HepG2 (cell line): ENCODE results near the gene PRR19. TPM values are rescaled to one million over a fixed set of nuclear protein-coding genes. Genes with fewer than 3 reads are reported as not detected.

Experiments
- ATAC-seq: fragments of 200-7000 bp; cut with Tn5 transposase; 3 replicates; pipeline ENCODE4 v1.9.1; 2020; ENCODE audit warnings: mild to moderate bottlenecking, moderate library complexity
- BruUV-seq: library from RNA; stranded (reverse); fragments of 400-500 nt; replicated peaks from 2 replicates; lab custom pipeline; 2021; lab: Mats Ljungman, UMichigan
- CTCF ChIA-PET: fragments of 300-600 bp; formaldehyde crosslinking; extraction: SDS; loops from one replicate; lab custom pipeline; 2021; ENCODE audit warnings: low total read pairs, inconsistent platforms, low intra/inter-chr PET ratio; lab: Yijun Ruan, JAX
- POLR2A ChIA-PET: fragments of 350-600 bp; sonication (Branson Sonifier 250); formaldehyde crosslinking; loops from one replicate; lab custom pipeline; 2020; ENCODE audit warnings: antibody characterized with exemption, inconsistent platforms; lab: Yijun Ruan, JAX
- DNase-seq: peaks from one replicate; pipeline ENCODE4 v3.0.0-alpha.2; 2015; ENCODE audit warnings: low spot score
- FAIRE-seq: peaks from 3 replicates; lab custom pipeline; 2011; peaks lifted over from hg19 to GRCh38; lab: Jason Lieb, UNC
- H2AFZ ChIP-seq: one replicate; pipeline ENCODE4 v1.6.1; 2011; ENCODE audit warnings: low read length, inconsistent platforms
- H3K27ac ChIP-seq: fragments of 300-600 bp; 3 replicates; pipeline ENCODE4 v1.8.0; 2011; ENCODE audit warnings: mixed run types, mild to moderate bottlenecking, mixed read lengths, low read length, inconsistent platforms; ENCODE audit not compliant: insufficient read depth; ENCODE audit errors: extremely low read length
- H3K27me3 ChIP-seq, 2 experiments: fragments of 200-600 bp in 1 of 2; 2 replicates in 1 of 2; 3 replicates in 1 of 2; pipeline versions ENCODE4 v1.6.0 to v1.8.0; 2011; ENCODE audit warnings: low read length in 2 of 2, mild to moderate bottlenecking in 2 of 2, moderate library complexity in 2 of 2, inconsistent platforms in 1 of 2; ENCODE audit not compliant: insufficient read depth in 2 of 2, control insufficient read depth in 1 of 2
- H3K36me3 ChIP-seq, 2 experiments: fragments of 200-600 bp in 1 of 2; replicated peaks in 1 of 2; 2 replicates in 1 of 2; 3 replicates in 1 of 2; pipeline versions ENCODE4 v1.5.1 to v1.8.0; 2011; ENCODE audit warnings: low read length in 2 of 2, inconsistent platforms in 1 of 2; ENCODE audit not compliant: insufficient read depth in 2 of 2, control insufficient read depth in 1 of 2
- H3K4me1 ChIP-seq: 2 replicates; pipeline ENCODE4 v1.5.1; 2012; ENCODE audit warnings: low read length, inconsistent platforms; ENCODE audit not compliant: insufficient read depth
- H3K4me2 ChIP-seq: 2 replicates; pipeline ENCODE4 v1.6.0; 2011; ENCODE audit warnings: low read depth, low read length, inconsistent platforms
- H3K4me3 ChIP-seq, 3 experiments: fragments of 200-600 bp in 1 of 3; sonication (generic), shearing (Covaris generic) in 1 of 3; replicated peaks in 1 of 3; 2 replicates each; pipeline ENCODE4 v1.5.1; 2011 to 2016; ENCODE audit warnings: low read length in 3 of 3, inconsistent platforms in 2 of 3, low read depth in 2 of 3, mild to moderate bottlenecking in 2 of 3, control low read depth in 1 of 3, mixed read lengths in 1 of 3; ENCODE audit not compliant: insufficient read depth in 1 of 3
- H3K79me2 ChIP-seq: one replicate; pipeline ENCODE4 v1.6.1; 2011; ENCODE audit warnings: low read length, inconsistent platforms; ENCODE audit not compliant: insufficient read depth
- H3K9ac ChIP-seq: 2 replicates; pipeline ENCODE4 v1.6.0; 2011; ENCODE audit warnings: mild to moderate bottlenecking, low read depth, low read length, inconsistent platforms; ENCODE audit not compliant: insufficient read depth
- H3K9me3 ChIP-seq: 2 replicates; pipeline ENCODE4 v1.5.1; 2012; ENCODE audit warnings: mild to moderate bottlenecking, low read length
- H4K20me1 ChIP-seq: 2 replicates; pipeline ENCODE4 v1.6.0; 2011; ENCODE audit warnings: inconsistent platforms, mild to moderate bottlenecking, low read length, moderate library complexity; ENCODE audit not compliant: insufficient read depth
- AFF4 ChIP-seq: sonication (generic); formaldehyde crosslinking; IDR thresholded peaks from 2 replicates; pipeline ENCODE4 v1.4.0; 2020; ENCODE audit warnings: missing genetic modification reagents
- CAMTA2 ChIP-seq: sonication (generic); formaldehyde crosslinking; IDR thresholded peaks from 2 replicates; pipeline ENCODE4 v1.4.0; 2020; ENCODE audit warnings: mild to moderate bottlenecking, missing genetic modification reagents, borderline replicate concordance
- GABPA ChIP-seq, 2 experiments: IDR thresholded peaks; 2 replicates each; pipeline ENCODE4 v1.6.1; 2011 to 2016; ENCODE audit warnings: low read depth in 2 of 2, low read length in 1 of 2, missing biosample characterization in 1 of 2, missing genetic modification characterization in 1 of 2
- HOXA3 ChIP-seq: sonication (generic); formaldehyde crosslinking; IDR thresholded peaks from 2 replicates; pipeline ENCODE4 v1.5.0; 2020; ENCODE audit warnings: missing genetic modification reagents
- MTA1 ChIP-seq: sonication (generic); formaldehyde crosslinking; IDR thresholded peaks from 2 replicates; pipeline ENCODE4 v1.4.0; 2020; ENCODE audit warnings: missing genetic modification reagents, mild to moderate bottlenecking, borderline replicate concordance
- NFE2L2 ChIP-seq: fragments of 150-350 bp; IDR thresholded peaks from 2 replicates; pipeline ENCODE4 v1.6.1; 2014; ENCODE audit warnings: low read length
- SIN3B ChIP-seq: fragments of 150-350 bp; IDR thresholded peaks from 2 replicates; pipeline ENCODE4 v1.6.1; 2014; ENCODE audit warnings: low read length
- ZNF691 ChIP-seq: sonication (generic); formaldehyde crosslinking; IDR thresholded peaks from 2 replicates; pipeline ENCODE4 v1.4.0; 2020; ENCODE audit warnings: missing genetic modification reagents, low read depth, mild to moderate bottlenecking, borderline replicate concordance
- ZNF784 ChIP-seq: sonication (generic); formaldehyde crosslinking; IDR thresholded peaks from 2 replicates; pipeline ENCODE4 v1.5.1; 2020; ENCODE audit warnings: missing genetic modification reagents, mild to moderate bottlenecking, borderline replicate concordance
- WGBS: methylation state at CpG from one replicate; pipeline ENCODE4 v1.1.6; 2017; ENCODE audit warnings: low lambda C conversion rate; 5-methylcytosine and 5-hydroxymethylcytosine counted together
- in situ Hi-C: cut with HindIII; loops from 2 replicates; pipeline ENCODE4 v1.10.0; 2017; ENCODE audit warnings: low pct_unique_long_range_greater_than_20kb; ENCODE audit not compliant: extremely low pct_ligation_motif_present
- intact Hi-C: fragments of 100-400 bp; cut with micrococcal nuclease; formaldehyde crosslinking; loops from one replicate; pipeline ENCODE4 v1.10.0; 2022; ENCODE audit not compliant: unreplicated experiment
- polyA plus RNA-seq, 8 experiments: library from polyadenylated mRNA; depleted of rRNA in 3 of 8; stranded (reverse) in 7 of 8; unstranded in 1 of 8; fragments of >200 nt; fragmentation: Illumina TruSeq in 4 of 8; extraction: Trizol in 4 of 8; gene quantifications; 2 replicates each; pipeline versions ENCODE4 v1.2.1 to v1.2.3, GENCODE V29; 2011 to 2016; ENCODE audit warnings: low read depth in 4 of 8, missing spikeins in 1 of 8, mixed read lengths in 1 of 8; ENCODE audit not compliant: insufficient read depth in 1 of 8
- total RNA-seq, 5 experiments: library from RNA; depleted of rRNA; stranded (reverse); fragments of >200 nt; fragmentation: Illumina TruSeq; extraction: Trizol; gene quantifications; 2 replicates each; pipeline ENCODE4 v1.2.3, GENCODE V29; 2016; ENCODE audit warnings: low read depth in 1 of 5
- TF ChIP-seq, protein P1 (sequence below): sonication (generic); formaldehyde crosslinking; conservative IDR thresholded peaks from 2 replicates; pipeline ENCODE4 v1.8.0; 2022; ENCODE audit warnings: mild to moderate bottlenecking, moderate library complexity, missing genetic modification reagents
- TF ChIP-seq, protein P2 (sequence below), 2 experiments: IDR thresholded peaks; 2 replicates each; pipeline ENCODE4 v1.6.1; 2011 to 2012; ENCODE audit warnings: low read length in 2 of 2, borderline replicate concordance in 1 of 2, low read depth in 1 of 2, mild to moderate bottlenecking in 1 of 2, moderate library complexity in 1 of 2

PRR19 gene
- total and polyA plus RNA-seq, 2 of the 13 experiments (the other 11 are each of a cell fraction or from before 2014, with no cell fraction given): 0.21 to 0.33 TPM

GRCh38 chr19:42294471-42295137 lies 7.3 kb upstream of the PRR19 start:
- CTCF ChIA-PET: no interaction called here
- Histone ChIP-seq H3K9me3 (no peaks in the 10 kb centered on the region), H3K79me2 (no peaks in the 10 kb centered on the region), H3K4me1 (no peaks in the 10 kb centered on the region), H3K36me3 (peaks cover 18 to 50% of the 10 kb centered on the region in 2 experiments; a peak in 4 of 5 replicates), H3K27ac (no peak overlapping the region), H3K27me3 (no peaks in the 10 kb centered on the region), H3K4me3 (no peak overlapping the region), H3K4me2 (no peak overlapping the region), H2AFZ (no peak overlapping the region), H4K20me1 (no peaks in the 10 kb centered on the region), H3K9ac (no peak overlapping the region)
- POLR2A ChIA-PET: interaction anchor here (1.4 to 1.5 kb wide), 2 partner anchors 41 to 51 kb away, joined by 3 read pairs; no protein-coding TSS in a partner anchor
- 96% methylated on average over 14 of the region's 24 CpGs for whole genome bisulfite sequencing
- no TSS peak for BruUV-seq
- intact Hi-C loops (no loop called here), in situ Hi-C loops (loop anchor here (5.0 kb wide), 1 partner anchor 162 kb away; the partner anchor contains the start of gene POU2F2)
- no peak for FAIRE-seq
- ATAC-seq: no peak
- DNase-seq: no peak
- TF ChIP-seq NFE2L2 (no peak), MTA1 (CRISPR knock-in tag) (no peak), GABPA (IDR thresholded peaks at IDR 0.05; ENCODE audit: low read depth, low read length) (no peak), GABPA (CRISPR knock-in tag; IDR thresholded peaks at IDR 0.05; ENCODE audit: low read depth) (no peak), ZNF691 (CRISPR knock-in tag) (no peak), CAMTA2 (CRISPR knock-in tag) (no peak), HOXA3 (CRISPR knock-in tag) (no peak), SIN3B (no peak), ZNF784 (no peak), AFF4 (no peak)
- TF ChIP-seq, protein P1, sequence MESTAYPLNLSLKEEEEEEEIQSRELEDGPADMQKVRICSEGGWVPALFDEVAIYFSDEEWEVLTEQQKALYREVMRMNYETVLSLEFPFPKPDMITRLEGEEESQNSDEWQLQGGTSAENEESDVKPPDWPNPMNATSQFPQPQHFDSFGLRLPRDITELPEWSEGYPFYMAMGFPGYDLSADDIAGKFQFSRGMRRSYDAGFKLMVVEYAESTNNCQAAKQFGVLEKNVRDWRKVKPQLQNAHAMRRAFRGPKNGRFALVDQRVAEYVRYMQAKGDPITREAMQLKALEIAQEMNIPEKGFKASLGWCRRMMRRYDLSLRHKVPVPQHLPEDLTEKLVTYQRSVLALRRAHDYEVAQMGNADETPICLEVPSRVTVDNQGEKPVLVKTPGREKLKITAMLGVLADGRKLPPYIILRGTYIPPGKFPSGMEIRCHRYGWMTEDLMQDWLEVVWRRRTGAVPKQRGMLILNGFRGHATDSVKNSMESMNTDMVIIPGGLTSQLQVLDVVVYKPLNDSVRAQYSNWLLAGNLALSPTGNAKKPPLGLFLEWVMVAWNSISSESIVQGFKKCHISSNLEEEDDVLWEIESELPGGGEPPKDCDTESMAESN (CRISPR knock-in tag): no peak
- TF ChIP-seq, protein P2, sequence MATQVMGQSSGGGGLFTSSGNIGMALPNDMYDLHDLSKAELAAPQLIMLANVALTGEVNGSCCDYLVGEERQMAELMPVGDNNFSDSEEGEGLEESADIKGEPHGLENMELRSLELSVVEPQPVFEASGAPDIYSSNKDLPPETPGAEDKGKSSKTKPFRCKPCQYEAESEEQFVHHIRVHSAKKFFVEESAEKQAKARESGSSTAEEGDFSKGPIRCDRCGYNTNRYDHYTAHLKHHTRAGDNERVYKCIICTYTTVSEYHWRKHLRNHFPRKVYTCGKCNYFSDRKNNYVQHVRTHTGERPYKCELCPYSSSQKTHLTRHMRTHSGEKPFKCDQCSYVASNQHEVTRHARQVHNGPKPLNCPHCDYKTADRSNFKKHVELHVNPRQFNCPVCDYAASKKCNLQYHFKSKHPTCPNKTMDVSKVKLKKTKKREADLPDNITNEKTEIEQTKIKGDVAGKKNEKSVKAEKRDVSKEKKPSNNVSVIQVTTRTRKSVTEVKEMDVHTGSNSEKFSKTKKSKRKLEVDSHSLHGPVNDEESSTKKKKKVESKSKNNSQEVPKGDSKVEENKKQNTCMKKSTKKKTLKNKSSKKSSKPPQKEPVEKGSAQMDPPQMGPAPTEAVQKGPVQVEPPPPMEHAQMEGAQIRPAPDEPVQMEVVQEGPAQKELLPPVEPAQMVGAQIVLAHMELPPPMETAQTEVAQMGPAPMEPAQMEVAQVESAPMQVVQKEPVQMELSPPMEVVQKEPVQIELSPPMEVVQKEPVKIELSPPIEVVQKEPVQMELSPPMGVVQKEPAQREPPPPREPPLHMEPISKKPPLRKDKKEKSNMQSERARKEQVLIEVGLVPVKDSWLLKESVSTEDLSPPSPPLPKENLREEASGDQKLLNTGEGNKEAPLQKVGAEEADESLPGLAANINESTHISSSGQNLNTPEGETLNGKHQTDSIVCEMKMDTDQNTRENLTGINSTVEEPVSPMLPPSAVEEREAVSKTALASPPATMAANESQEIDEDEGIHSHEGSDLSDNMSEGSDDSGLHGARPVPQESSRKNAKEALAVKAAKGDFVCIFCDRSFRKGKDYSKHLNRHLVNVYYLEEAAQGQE (IDR thresholded peaks at IDR 0.05; ENCODE audit: borderline replicate concordance in 1 of 2, low read depth in 1 of 2, low read length in 2 of 2): no peak
